Measurements from ENCODE around the gene ZXDC. TPM values are rescaled to one million over a fixed set of nuclear protein-coding genes. Genes with fewer than 3 reads are reported as not detected.

The ZXDC gene
- total RNA-seq, 2 donors from 2014 or later: 53.5 to 55.0 TPM

DNA sequence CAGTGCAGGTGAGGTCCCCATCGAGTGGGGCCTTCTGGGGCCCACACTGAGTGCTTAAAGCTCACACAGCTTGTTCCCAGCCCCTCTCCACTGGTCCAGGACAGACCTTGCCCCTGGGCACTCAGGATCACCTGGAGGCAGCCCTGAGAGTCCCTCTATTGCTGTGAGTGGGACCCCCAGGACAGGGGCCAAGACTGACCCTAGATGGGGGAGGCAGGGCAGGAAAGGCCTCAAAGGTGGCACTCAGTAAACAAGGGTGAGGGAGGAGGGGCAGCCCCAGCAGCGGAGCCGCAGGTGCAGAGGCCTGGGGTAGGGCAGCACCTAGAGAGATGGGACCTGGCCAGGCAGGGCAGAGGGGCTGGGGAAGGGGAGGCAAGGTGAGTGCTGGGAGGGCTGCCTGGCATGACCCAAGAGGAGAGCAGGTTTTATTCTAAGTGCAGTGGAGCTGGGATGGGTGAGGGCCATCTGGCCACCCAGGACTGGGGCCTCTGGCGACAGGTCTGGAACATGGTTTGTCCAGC lies 53.1 kb downstream of the ZXDC start:
- Histone ChIP-seq H3K9me3 (peaks cover 12% of the 10 kb centered on the region), H3K4me3 (no peak overlapping the region), H3K4me1 (ENCODE audit: control insufficient read depth in 1 of 2, low read depth in 2 of 2) (no peaks in the 10 kb centered on the region), H3K36me3 (no peaks in the 10 kb centered on the region), H3K27me3 (replicated peaks; ENCODE audit: insufficient read depth) (no peaks in the 10 kb centered on the region), H3K27ac (no peak overlapping the region)
- DNase-seq (ENCODE audit: low spot score): no peak
- TF ChIP-seq, protein P1, sequence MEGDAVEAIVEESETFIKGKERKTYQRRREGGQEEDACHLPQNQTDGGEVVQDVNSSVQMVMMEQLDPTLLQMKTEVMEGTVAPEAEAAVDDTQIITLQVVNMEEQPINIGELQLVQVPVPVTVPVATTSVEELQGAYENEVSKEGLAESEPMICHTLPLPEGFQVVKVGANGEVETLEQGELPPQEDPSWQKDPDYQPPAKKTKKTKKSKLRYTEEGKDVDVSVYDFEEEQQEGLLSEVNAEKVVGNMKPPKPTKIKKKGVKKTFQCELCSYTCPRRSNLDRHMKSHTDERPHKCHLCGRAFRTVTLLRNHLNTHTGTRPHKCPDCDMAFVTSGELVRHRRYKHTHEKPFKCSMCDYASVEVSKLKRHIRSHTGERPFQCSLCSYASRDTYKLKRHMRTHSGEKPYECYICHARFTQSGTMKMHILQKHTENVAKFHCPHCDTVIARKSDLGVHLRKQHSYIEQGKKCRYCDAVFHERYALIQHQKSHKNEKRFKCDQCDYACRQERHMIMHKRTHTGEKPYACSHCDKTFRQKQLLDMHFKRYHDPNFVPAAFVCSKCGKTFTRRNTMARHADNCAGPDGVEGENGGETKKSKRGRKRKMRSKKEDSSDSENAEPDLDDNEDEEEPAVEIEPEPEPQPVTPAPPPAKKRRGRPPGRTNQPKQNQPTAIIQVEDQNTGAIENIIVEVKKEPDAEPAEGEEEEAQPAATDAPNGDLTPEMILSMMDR (IDR thresholded peaks at IDR 0.05): no peak
- no peak for ATAC-seq (ENCODE audit: insufficient number of reproducible peaks, low FRiP score, low read depth)

DNA sequence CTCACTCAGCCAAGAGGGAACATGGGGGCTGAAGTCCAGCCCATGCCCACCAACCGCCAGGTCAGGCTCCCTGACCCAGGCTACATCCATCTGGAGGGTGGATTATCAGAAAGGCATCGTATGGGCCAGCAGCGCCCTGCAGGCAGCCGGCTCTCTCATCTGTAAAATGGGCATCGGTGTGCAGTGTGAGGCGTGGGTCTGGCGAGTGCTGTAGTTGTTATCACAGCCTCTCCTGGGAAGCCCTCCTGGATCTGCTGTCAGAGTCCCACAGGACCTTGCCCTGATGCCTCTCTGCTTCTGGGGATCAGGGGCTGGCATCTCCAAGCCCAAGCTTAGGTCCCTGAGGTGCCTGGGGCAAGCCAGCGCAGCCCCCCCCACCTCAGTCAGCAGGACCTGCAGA lies 53.6 kb downstream of the ZXDC start:
- Histone ChIP-seq H3K4me3 (no peak overlapping the region), H3K27ac (no peak overlapping the region), H3K36me3 (no peaks in the 10 kb centered on the region), H3K9me3 (peaks cover 12% of the 10 kb centered on the region), H3K4me1 (ENCODE audit: control insufficient read depth in 1 of 2, low read depth in 2 of 2) (no peaks in the 10 kb centered on the region), H3K27me3 (replicated peaks; ENCODE audit: insufficient read depth) (no peaks in the 10 kb centered on the region)
- TF ChIP-seq, protein P1 (IDR thresholded peaks at IDR 0.05): no peak
- DNase-seq (ENCODE audit: low spot score) (no peak), ATAC-seq (ENCODE audit: insufficient number of reproducible peaks, low FRiP score, low read depth) (no peak)

DNA sequence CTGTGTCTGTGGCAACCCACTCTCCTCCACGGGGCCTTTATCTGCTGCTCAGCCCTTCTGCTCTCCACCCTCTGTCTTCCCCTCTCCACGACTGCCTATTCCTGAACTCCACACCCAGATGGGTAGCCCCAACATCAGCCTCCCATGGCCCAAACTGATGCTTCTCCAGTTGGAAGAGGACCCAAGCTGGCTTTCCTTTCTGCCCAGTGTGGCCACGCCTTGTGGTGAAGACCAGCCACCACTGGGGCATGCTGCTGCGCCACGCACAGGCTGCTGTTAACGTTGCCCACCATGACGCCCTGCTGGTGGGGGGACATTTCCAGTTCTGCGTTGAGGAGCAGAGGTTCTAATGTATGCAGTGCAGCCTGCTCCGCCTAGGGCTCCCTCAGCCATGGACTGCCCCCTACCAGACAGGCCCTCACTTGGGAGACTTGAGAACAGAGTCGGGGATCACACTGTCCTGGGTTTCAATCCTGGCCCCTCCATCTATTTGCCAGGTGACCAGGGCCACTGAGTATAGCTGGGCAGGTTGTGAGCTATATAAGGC lies 54.0 kb downstream of the ZXDC start:
- ATAC-seq (ENCODE audit: insufficient number of reproducible peaks, low FRiP score, low read depth) (no peak), DNase-seq (ENCODE audit: low spot score) (no peak)
- Histone ChIP-seq H3K36me3 (no peaks in the 10 kb centered on the region), H3K4me1 (ENCODE audit: control insufficient read depth in 1 of 2, low read depth in 2 of 2) (no peaks in the 10 kb centered on the region), H3K4me3 (no peak overlapping the region), H3K27me3 (replicated peaks; ENCODE audit: insufficient read depth) (no peaks in the 10 kb centered on the region), H3K27ac (no peak overlapping the region), H3K9me3 (peaks cover 8% of the 10 kb centered on the region)
- TF ChIP-seq, protein P1 (IDR thresholded peaks at IDR 0.05): no peak

DNA sequence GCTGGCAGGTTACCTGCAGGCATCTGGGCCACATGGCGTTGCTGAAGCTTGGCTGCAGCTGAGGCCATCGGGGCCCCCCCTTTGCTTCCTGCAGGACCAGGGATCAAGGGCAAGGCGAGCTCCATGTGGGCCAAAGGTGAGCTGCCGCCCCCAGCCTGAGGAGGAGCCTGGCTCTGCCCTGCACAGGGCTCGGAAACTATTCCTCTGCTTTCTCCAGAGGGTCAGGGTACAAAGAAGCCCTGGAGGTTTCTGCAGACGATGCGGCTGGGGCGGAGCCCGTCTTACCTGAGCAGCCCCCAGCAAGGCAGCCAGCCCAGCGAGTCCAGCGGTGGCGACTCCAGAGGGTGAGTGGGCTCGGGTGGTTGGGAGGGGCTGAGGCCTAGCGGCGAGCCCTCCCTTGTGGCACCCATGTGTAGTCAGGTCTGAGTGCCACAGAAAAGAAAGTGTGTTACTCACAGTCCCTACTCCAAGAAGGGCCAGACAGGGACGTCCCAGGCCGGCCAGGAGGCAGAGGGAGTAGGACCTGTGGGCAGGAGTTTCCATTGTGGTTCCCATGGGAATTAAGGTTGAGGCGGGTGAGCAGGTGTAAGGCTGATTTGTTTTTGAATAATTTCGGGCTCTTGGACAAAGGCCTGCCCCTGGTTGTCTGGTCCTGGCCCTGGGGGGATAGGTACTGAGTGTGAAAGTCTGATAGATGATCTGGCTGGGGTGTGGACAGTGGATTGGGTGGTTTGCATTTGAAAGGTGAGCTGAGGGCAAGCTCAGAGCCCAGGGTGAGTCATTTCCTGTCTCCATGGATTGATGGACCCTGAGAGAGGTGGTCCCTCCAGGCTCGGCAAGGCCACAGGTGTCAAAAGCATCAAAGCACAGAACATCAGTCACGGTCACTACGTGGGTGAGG lies 55.6 kb downstream of the ZXDC start:
- no peak for ATAC-seq (ENCODE audit: insufficient number of reproducible peaks, low FRiP score, low read depth)
- Histone ChIP-seq H3K4me3 (no peak overlapping the region), H3K27ac (no peak overlapping the region), H3K9me3 (no peaks in the 10 kb centered on the region), H3K27me3 (replicated peaks; ENCODE audit: insufficient read depth) (no peaks in the 10 kb centered on the region), H3K4me1 (ENCODE audit: control insufficient read depth in 1 of 2, low read depth in 2 of 2) (no peaks in the 10 kb centered on the region), H3K36me3 (no peaks in the 10 kb centered on the region)
- TF ChIP-seq, protein P1 (IDR thresholded peaks at IDR 0.05): no peak
- DNase-seq (ENCODE audit: low spot score): no peak

DNA sequence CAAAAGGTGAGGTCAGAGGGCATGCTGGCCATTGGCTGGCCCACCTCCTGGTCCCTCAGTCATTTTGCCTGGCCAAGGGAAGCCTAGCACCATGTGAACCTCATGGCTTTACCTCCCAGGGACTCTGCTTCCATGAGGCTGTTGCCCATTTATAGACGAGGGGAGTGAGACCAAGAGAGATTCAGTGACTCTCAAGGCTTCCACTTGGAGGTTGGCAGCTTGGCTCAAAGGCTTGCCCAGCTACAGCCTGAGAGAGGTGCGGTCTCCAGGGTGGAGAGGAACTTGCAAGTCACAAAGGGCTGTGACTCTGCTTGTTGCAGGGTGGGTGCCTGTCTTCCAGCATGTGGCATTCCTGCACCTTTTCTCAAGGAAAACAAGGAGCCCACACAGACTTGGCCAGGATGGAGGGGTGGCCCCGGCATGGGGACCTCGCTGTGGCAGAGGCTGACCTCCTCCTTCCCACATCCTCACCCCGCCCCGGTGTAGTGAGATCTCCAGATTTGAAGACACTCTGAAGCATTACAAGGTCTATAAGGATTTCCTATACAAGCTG lies 56.5 kb downstream of the ZXDC start:
- H3K4me1 ChIP-seq (ENCODE audit: control insufficient read depth in 1 of 2, low read depth in 2 of 2): no peaks in the 10 kb centered on the region
- TF ChIP-seq, protein P1 (IDR thresholded peaks at IDR 0.05): no peak
- H3K27ac ChIP-seq: no peak overlapping the region
- H3K27me3 ChIP-seq (replicated peaks; ENCODE audit: insufficient read depth): no peaks in the 10 kb centered on the region
- no peak overlapping the region for H3K4me3 ChIP-seq
- no peaks in the 10 kb centered on the region for H3K36me3 ChIP-seq
- ATAC-seq (ENCODE audit: insufficient number of reproducible peaks, low FRiP score, low read depth) (no peak), DNase-seq (ENCODE audit: low spot score) (no peak)
- no peaks in the 10 kb centered on the region for H3K9me3 ChIP-seq

All from thoracic aorta (tissue), 2 donors.